GM21423 (cell line): ENCODE results near the gene MRPS2.

Experiments used
- ATAC-seq: cut with Tn5 transposase; IDR thresholded peaks from one replicate; pipeline ENCODE4 v1.9.1; 2021; ENCODE audit warnings: mild to moderate bottlenecking, moderate library complexity; ENCODE audit not compliant: unreplicated experiment

The MRPS2 gene

DNA sequence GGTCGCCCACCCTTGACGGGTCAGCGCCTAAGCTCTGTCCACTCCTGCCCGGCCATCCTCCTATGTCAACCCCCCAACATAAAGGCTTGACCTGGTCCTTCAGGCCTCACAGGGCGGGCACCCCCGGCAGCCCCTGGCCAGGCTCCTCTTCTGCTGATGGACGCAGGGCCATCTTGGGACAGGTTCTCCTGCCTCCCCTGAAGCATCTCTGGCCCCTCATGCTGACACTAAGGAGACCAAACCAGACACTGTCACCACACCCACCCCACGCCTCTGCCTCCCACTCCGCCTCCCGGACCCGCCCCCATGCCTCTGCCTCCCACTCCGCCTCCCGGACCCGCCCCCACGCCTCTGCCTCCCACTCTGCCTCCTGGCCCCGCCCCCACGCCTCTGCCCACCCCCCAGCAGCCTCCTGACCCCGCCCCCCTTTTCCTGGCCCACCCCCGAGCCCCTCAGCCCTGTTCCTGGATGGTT is 52.3 kb downstream of the MRPS2 start:
- ATAC-seq = no peak
